Measurements from ENCODE around the gene NEK8.

Gene NEK8

GRCh38 chr17:28744972-28745785, 16.6 kb downstream of the NEK8 start:
- no peak for DNase-seq (ENCODE audit: low read depth)

- no peak for DNase-seq (ENCODE audit: low read depth)
Measured at GRCh38 chr17:28745786-28746411, 17.3 kb downstream of the NEK8 start.

- DNase-seq (ENCODE audit: low read depth): no peak
Measured at GRCh38 chr17:28746611-28747050, 18.0 kb downstream of the NEK8 start.

- DNase-seq (ENCODE audit: low read depth): no peak
Measured at GRCh38 chr17:28747051-28747691, 18.6 kb downstream of the NEK8 start.

- DNase-seq (ENCODE audit: low read depth): no peak
Measured at GRCh38 chr17:28747801-28748750, 19.5 kb downstream of the NEK8 start.

- DNase-seq (ENCODE audit: low read depth): no peak
Measured at GRCh38 chr17:28748852-28749515, 20.4 kb downstream of the NEK8 start.

- no peak for DNase-seq (ENCODE audit: low read depth)
Measured at GRCh38 chr17:28749516-28750177, 21.1 kb downstream of the NEK8 start.

- DNase-seq (ENCODE audit: low read depth): no peak
Measured at GRCh38 chr17:28750178-28751047, 21.8 kb downstream of the NEK8 start.

GRCh38 chr17:28751600-28752366, 23.2 kb downstream of the NEK8 start:
- DNase-seq (ENCODE audit: low read depth): no peak

GRCh38 chr17:28755486-28755885, 26.9 kb downstream of the NEK8 start:
- no peak for DNase-seq (ENCODE audit: low read depth)

GRCh38 chr17:28756049-28756804, 27.6 kb downstream of the NEK8 start:
- no peak for DNase-seq (ENCODE audit: low read depth)

- no peak for DNase-seq (ENCODE audit: low read depth)
Measured at GRCh38 chr17:28758411-28759121, 30.0 kb downstream of the NEK8 start.

- no peak for DNase-seq (ENCODE audit: low read depth)
Measured at GRCh38 chr17:28759256-28759865, 30.8 kb downstream of the NEK8 start.

- DNase-seq (ENCODE audit: low read depth): no peak
Measured at GRCh38 chr17:28760601-28761562, 32.3 kb downstream of the NEK8 start.

- no peak for DNase-seq (ENCODE audit: low read depth)
Measured at GRCh38 chr17:28763137-28763799, 34.7 kb downstream of the NEK8 start.

Measured in HS-27A (cell line).